Measurements from ENCODE around the gene GNGT1.
"Not testable (repeated sequence)": the region's sequence is repeated elsewhere in the genome, so short reads cannot be mapped to it uniquely, and the experiment has no call there.

GNGT1 gene

GRCh38 chr7:93910076-93910994 lies 4.0 kb downstream of the GNGT1 start:
- no peak for DNase-seq

- not testable (repeated sequence) for DNase-seq
Measured at GRCh38 chr7:93911242-93911641, 4.9 kb downstream of the GNGT1 start.

GRCh38 chr7:93911661-93912060 lies 5.3 kb downstream of the GNGT1 start:
- not testable (repeated sequence) for DNase-seq

- DNase-seq = no peak
Measured at GRCh38 chr7:93913197-93913596, 6.8 kb downstream of the GNGT1 start.

GRCh38 chr7:93914581-93915066 lies 8.3 kb downstream of the GNGT1 start:
- DNase-seq = no peak

GRCh38 chr7:93915206-93915842 lies 9.0 kb downstream of the GNGT1 start:
- not testable (repeated sequence) for DNase-seq

GRCh38 chr7:93915888-93916287 lies 9.5 kb downstream of the GNGT1 start:
- not testable (repeated sequence) for DNase-seq

GRCh38 chr7:93916315-93916714 lies 9.9 kb downstream of the GNGT1 start:
- DNase-seq = not testable (repeated sequence)

- no peak for DNase-seq
Measured at GRCh38 chr7:93920496-93921182, 14.3 kb downstream of the GNGT1 start.

GRCh38 chr7:93921186-93921585 lies 14.8 kb downstream of the GNGT1 start:
- no peak for DNase-seq

- DNase-seq = peak; percentile 9
Measured at GRCh38 chr7:93921607-93922566, 15.5 kb downstream of the GNGT1 start, which contains the start of gene GNG11. GNG11 (plus strand) TSS chr7:93921735; CDS start chr7:93922138, 403 bp downstream.

GRCh38 chr7:93923296-93923695 lies 16.9 kb downstream of the GNGT1 start:
- no peak for DNase-seq

- DNase-seq = no peak
Measured at GRCh38 chr7:93923942-93924341, 17.6 kb downstream of the GNGT1 start.

- no peak for DNase-seq
Measured at GRCh38 chr7:93926800-93927199, 20.4 kb downstream of the GNGT1 start.

GRCh38 chr7:93927585-93927984 lies 21.2 kb downstream of the GNGT1 start:
- DNase-seq = no peak

GRCh38 chr7:93931655-93932054 lies 25.3 kb downstream of the GNGT1 start:
- no peak for DNase-seq

GRCh38 chr7:93933156-93933555 lies 26.8 kb downstream of the GNGT1 start:
- DNase-seq = no peak

- no peak for DNase-seq
Measured at GRCh38 chr7:93935102-93935501, 28.7 kb downstream of the GNGT1 start.

- DNase-seq = no peak
Measured at GRCh38 chr7:93937818-93938217, 31.5 kb downstream of the GNGT1 start.

GRCh38 chr7:93938293-93938692 lies 31.9 kb downstream of the GNGT1 start:
- no peak for DNase-seq

GRCh38 chr7:93941945-93942344 lies 35.6 kb downstream of the GNGT1 start:
- DNase-seq = no peak

Measured in CD4-positive, alpha-beta T cell treated with Interleukin-17A for 4 hours (primary cell).